ENCODE results near the gene FNDC3B.

The FNDC3B gene

DNA sequence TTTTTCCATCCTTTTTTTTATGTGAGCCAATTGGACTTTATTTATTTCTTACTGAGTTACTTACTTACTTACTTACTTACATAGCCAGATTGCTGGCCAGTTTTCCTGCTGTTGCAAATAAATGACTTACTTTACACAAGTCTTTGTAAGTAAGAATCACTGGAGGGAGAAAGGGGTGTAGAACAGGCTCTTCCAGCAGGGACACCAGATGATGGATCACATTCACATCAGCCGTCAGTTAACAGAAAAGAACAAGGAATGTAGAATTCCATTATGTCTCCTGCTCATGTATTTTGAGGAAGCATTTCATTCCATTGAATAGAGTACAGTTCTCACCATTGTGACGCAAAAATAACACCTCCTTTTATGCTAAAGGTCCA lies 188.6 kb downstream of the FNDC3B start:
- Histone ChIP-seq H3K9me3 (ENCODE audit: control insufficient read depth in 1 of 2, low read length in 2 of 2) (no peaks in the 10 kb centered on the region), H3K9ac (ENCODE audit: low read depth in 1 of 2, low read length in 2 of 2) (no peak overlapping the region), H3K4me1 (ENCODE audit: control insufficient read depth in 1 of 2, insufficient read depth in 2 of 2, low read length in 2 of 2) (peaks cover 0 to 12% of the 10 kb centered on the region in 2 donors), H3K36me3 (ENCODE audit: control insufficient read depth in 1 of 2, insufficient read depth in 2 of 2, low read length in 2 of 2) (peaks cover 4 to 7% of the 10 kb centered on the region in 2 donors), H3K4me3 (ENCODE audit: low read depth in 1 of 2, low read length in 2 of 2) (no peak overlapping the region), H3K27ac (ENCODE audit: low read depth, low read length) (no peak overlapping the region), H3K27me3 (ENCODE audit: control insufficient read depth in 1 of 2, insufficient read depth in 2 of 2, low read length in 2 of 2) (no peaks in the 10 kb centered on the region)

DNA sequence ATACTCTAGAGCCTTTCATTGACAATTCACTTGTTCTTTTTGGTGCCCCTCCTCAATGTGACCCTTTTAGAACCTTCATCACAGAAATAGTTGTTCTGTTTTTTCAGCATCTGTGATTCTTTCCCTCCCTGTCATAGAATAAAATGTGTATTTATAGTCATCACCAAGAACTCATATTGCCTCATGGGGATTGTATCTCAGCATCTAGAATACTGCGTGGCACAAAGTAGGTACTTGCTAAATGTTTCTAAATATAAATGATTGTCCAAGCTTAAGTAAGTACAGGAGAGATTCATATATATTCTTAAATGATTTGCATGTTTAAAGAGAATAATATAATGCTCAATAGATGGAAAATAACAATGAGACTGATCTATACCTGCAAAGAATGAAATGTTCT lies 190.1 kb downstream of the FNDC3B start:
- no peak overlapping the region for H3K4me3 ChIP-seq (ENCODE audit: low read depth in 1 of 2, low read length in 2 of 2)
- H3K9ac ChIP-seq (ENCODE audit: low read depth in 1 of 2, low read length in 2 of 2): no peak overlapping the region
- H3K36me3 ChIP-seq (ENCODE audit: control insufficient read depth in 1 of 2, insufficient read depth in 2 of 2, low read length in 2 of 2): peaks cover 4 to 7% of the 10 kb centered on the region in 2 donors
- H3K9me3 ChIP-seq (ENCODE audit: control insufficient read depth in 1 of 2, low read length in 2 of 2): no peaks in the 10 kb centered on the region
- H3K27me3 ChIP-seq (ENCODE audit: control insufficient read depth in 1 of 2, insufficient read depth in 2 of 2, low read length in 2 of 2): no peaks in the 10 kb centered on the region
- peaks cover 0 to 10% of the 10 kb centered on the region in 2 donors for H3K4me1 ChIP-seq (ENCODE audit: control insufficient read depth in 1 of 2, insufficient read depth in 2 of 2, low read length in 2 of 2)
- H3K27ac ChIP-seq (ENCODE audit: low read depth, low read length): no peak overlapping the region

DNA sequence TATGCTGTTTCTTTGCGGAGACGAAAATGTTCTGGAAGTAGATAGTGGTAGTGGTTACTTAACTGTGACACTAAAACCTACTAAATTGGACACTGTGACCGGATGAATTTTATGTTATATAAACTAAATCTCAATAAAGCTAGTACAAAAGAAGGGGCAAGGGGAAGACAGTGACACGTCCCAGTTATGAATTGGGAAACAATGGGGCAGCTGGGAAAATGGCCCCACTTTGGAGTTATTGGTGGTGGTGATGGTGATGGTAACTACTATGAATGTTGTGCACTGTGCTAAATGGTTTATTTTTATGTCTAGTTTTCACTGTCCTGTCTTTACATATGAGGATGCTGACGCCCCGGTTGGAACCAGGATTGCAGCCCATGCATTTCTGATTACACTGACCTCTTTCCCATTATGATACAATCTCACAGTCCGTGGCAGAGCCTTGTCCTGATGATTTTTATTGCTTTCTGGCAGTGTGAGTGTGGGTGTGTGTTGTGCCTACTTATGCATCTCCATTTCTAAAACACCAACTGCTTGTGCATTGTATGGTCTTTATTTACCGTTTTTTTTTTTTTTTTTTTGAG lies 192.0 kb downstream of the FNDC3B start:
- H3K27ac ChIP-seq (ENCODE audit: low read depth, low read length): no peak overlapping the region
- peaks cover 4 to 7% of the 10 kb centered on the region in 2 donors for H3K36me3 ChIP-seq (ENCODE audit: control insufficient read depth in 1 of 2, insufficient read depth in 2 of 2, low read length in 2 of 2)
- no peak overlapping the region for H3K4me3 ChIP-seq (ENCODE audit: low read depth in 1 of 2, low read length in 2 of 2)
- H3K9ac ChIP-seq (ENCODE audit: low read depth in 1 of 2, low read length in 2 of 2): no peak overlapping the region
- H3K27me3 ChIP-seq (ENCODE audit: control insufficient read depth in 1 of 2, insufficient read depth in 2 of 2, low read length in 2 of 2): no peaks in the 10 kb centered on the region
- H3K9me3 ChIP-seq (ENCODE audit: control insufficient read depth in 1 of 2, low read length in 2 of 2): no peaks in the 10 kb centered on the region
- H3K4me1 ChIP-seq (ENCODE audit: control insufficient read depth in 1 of 2, insufficient read depth in 2 of 2, low read length in 2 of 2): no peaks in the 10 kb centered on the region

DNA sequence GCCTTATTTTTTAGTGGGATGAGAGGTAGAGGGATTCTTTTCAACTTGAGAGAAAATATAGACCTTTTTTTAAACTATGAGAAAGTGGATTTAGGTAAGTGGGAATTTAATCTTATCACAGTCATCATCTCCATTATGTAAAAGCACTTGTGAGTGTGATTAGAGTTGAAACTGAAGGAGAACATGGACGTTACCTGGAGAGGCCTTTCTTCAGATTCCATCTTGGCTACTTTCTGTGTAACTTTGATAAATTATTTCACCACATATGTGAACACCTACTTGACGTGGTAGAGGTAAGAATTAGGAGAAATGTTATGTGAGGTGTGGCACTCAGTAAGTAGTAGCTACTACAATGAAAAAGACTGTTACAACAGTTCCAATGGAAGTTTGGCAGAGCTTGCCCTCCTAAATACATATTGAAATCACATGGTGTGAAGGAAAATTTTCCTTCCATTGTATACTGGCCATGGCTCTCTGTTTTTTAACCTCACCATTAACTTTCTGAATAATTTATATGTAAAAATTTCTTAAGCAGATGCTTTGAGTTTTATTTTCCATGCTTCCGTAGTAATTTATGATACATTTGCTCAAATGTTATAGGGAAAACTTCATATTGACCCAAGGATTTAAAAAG lies 193.3 kb downstream of the FNDC3B start:
- H3K27me3 ChIP-seq (ENCODE audit: control insufficient read depth in 1 of 2, insufficient read depth in 2 of 2, low read length in 2 of 2): no peaks in the 10 kb centered on the region
- no peaks in the 10 kb centered on the region for H3K36me3 ChIP-seq (ENCODE audit: control insufficient read depth in 1 of 2, insufficient read depth in 2 of 2, low read length in 2 of 2)
- no peaks in the 10 kb centered on the region for H3K4me1 ChIP-seq (ENCODE audit: control insufficient read depth in 1 of 2, insufficient read depth in 2 of 2, low read length in 2 of 2)
- no peak overlapping the region for H3K27ac ChIP-seq (ENCODE audit: low read depth, low read length)
- no peaks in the 10 kb centered on the region for H3K9me3 ChIP-seq (ENCODE audit: control insufficient read depth in 1 of 2, low read length in 2 of 2)
- no peak overlapping the region for H3K4me3 ChIP-seq (ENCODE audit: low read depth in 1 of 2, low read length in 2 of 2)
- no peak overlapping the region for H3K9ac ChIP-seq (ENCODE audit: low read depth in 1 of 2, low read length in 2 of 2)

DNA sequence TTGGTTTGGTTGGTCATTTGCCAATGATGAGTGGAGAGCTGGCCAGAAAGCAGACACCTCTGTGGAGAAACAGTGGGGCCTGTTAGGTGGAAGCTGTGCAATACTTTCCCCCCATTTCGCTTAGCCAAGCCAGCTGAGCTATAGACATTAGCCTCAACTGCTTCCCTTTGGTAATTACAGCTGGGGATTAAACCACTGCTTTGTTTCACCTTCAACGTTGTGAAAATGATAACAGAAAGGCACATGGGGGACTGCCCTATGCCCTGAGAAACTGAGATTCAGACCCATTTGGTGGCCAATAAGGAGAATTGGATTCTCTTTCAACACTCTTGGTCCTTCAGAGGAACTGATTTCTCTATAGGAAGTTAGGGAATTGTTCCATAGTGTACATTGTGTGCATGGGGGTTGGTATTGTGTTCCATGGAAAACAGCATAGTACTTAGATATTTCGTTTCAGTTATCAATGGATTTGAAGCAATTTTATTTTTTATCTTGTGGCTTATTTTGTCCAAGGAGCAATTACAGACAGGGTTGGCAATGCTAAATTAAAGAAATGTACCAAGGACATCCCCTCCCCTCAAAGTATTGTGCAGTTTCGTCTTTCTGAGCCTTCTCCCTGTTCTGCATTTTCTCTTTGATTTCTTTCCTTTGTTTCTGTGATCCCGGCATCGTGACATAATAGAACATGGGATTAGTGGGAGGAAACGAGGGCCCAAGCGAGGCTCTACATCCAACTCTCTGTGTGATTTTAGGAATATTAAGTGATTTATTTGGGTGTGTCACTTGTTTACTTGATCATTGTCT lies 194.3 kb downstream of the FNDC3B start:
- no peak overlapping the region for H3K27ac ChIP-seq (ENCODE audit: low read depth, low read length)
- H3K4me3 ChIP-seq (ENCODE audit: low read depth in 1 of 2, low read length in 2 of 2): no peak overlapping the region

DNA sequence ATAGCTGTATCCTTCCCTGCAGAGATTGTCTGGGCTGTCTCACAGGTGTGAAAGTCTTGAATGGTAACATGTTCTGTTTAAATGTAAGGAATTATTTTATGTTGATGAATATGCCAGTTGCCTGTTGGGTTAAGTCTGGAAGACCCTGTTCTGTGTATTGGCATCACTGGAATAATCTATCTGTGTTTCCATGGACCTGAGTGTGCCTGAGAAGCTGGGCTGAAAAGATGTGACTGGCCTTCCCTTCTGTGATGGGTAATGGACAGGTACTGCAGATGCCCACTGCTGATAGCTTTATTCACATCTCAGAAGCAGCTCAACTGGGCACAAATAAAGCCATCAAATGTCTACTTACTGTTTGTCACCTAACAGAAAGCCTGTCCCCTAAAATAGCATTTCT lies 196.3 kb downstream of the FNDC3B start:
- no peaks in the 10 kb centered on the region for H3K27me3 ChIP-seq (ENCODE audit: control insufficient read depth in 1 of 2, insufficient read depth in 2 of 2, low read length in 2 of 2)
- no peak overlapping the region for H3K27ac ChIP-seq (ENCODE audit: low read depth, low read length)
- no peaks in the 10 kb centered on the region for H3K4me1 ChIP-seq (ENCODE audit: control insufficient read depth in 1 of 2, insufficient read depth in 2 of 2, low read length in 2 of 2)
- no peaks in the 10 kb centered on the region for H3K9me3 ChIP-seq (ENCODE audit: control insufficient read depth in 1 of 2, low read length in 2 of 2)
- peaks cover 2 to 3% of the 10 kb centered on the region in 2 donors for H3K36me3 ChIP-seq (ENCODE audit: control insufficient read depth in 1 of 2, insufficient read depth in 2 of 2, low read length in 2 of 2)
- H3K9ac ChIP-seq (ENCODE audit: low read depth in 1 of 2, low read length in 2 of 2): no peak overlapping the region
- H3K4me3 ChIP-seq (ENCODE audit: low read depth in 1 of 2, low read length in 2 of 2): no peak overlapping the region

More for the DNA sequence above, 194.3 kb downstream of the FNDC3B start:
- Histone ChIP-seq H3K27me3 (ENCODE audit: control insufficient read depth in 1 of 2, insufficient read depth in 2 of 2, low read length in 2 of 2) (no peaks in the 10 kb centered on the region), H3K36me3 (ENCODE audit: control insufficient read depth in 1 of 2, insufficient read depth in 2 of 2, low read length in 2 of 2) (no peaks in the 10 kb centered on the region), H3K4me1 (ENCODE audit: control insufficient read depth in 1 of 2, insufficient read depth in 2 of 2, low read length in 2 of 2) (no peaks in the 10 kb centered on the region), H3K9ac (ENCODE audit: low read depth in 1 of 2, low read length in 2 of 2) (no peak overlapping the region), H3K9me3 (ENCODE audit: control insufficient read depth in 1 of 2, low read length in 2 of 2) (no peaks in the 10 kb centered on the region)

DNA sequence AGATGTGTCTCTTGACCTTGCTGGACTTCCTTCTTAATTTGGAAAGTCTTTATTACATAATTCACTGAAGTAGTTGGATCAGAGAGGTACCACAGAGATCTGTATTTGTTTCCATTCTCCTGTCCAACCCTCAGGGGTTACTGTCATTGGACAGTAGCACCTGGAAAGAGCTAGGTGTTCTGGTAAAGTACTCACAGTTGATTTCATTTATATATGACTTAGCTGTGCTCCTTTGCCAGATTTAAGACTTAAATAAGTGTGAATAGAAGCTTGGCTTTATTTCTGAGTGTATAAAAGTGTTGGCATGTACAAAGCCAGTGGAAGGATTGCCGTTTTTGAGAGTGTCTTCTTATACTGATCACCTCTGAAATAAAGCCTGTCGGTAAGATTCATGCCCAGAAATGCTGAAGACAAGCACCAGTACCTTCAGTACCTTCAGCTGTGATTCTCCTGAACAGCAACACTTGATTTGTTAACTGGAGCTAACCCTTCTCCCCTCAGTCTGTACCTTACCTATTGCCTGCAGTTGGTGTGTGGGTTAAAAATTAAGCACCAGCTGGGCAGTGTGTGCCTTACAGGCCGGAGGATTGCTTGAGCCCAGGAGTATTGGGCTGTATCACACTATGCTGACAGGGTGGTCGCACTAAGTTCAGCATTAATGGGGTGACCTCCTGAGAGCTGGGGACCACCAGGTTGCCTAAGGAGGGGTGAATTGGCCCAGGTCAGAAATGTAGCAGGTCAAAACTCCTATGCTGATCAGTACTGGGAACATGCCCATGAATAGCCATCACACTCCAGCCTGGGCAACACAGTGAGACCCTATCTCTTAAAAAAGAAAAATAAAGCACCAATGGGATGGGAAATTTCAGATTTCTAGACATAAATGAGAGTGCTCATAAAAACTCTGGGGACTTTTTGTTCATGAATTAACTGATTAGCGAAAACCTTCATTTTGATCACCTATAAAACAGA lies 197.7 kb downstream of the FNDC3B start:
- Histone ChIP-seq H3K36me3 (ENCODE audit: control insufficient read depth in 1 of 2, insufficient read depth in 2 of 2, low read length in 2 of 2) (peaks cover 3 to 4% of the 10 kb centered on the region in 2 donors), H3K27me3 (ENCODE audit: control insufficient read depth in 1 of 2, insufficient read depth in 2 of 2, low read length in 2 of 2) (no peaks in the 10 kb centered on the region), H3K9ac (ENCODE audit: low read depth in 1 of 2, low read length in 2 of 2) (no peak overlapping the region), H3K27ac (ENCODE audit: low read depth, low read length) (no peak overlapping the region), H3K9me3 (ENCODE audit: control insufficient read depth in 1 of 2, low read length in 2 of 2) (peaks cover under 1 to 2% of the 10 kb centered on the region in 2 donors), H3K4me1 (ENCODE audit: control insufficient read depth in 1 of 2, insufficient read depth in 2 of 2, low read length in 2 of 2) (no peaks in the 10 kb centered on the region), H3K4me3 (ENCODE audit: low read depth in 1 of 2, low read length in 2 of 2) (no peak overlapping the region)

DNA sequence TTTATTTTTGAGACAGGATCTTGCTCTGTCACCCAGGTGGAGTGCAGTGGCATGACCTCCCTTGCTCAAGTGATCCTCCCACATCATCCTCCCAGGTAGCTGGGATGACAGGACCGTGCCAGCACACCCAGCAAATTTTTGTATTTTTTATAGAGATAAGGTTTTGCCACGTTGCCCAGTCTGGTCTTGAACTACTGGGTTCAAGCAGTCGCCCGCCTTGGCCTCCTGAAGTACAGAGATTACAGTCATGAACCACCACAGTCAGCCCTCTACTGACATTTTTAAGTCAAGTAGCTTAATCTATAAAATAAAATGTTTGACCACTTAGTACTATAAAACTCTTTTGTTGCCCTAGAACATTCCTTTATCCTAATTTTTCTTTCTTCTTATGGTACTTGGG lies 198.8 kb downstream of the FNDC3B start:
- H3K4me3 ChIP-seq (ENCODE audit: low read depth in 1 of 2, low read length in 2 of 2): no peak overlapping the region
- H3K27me3 ChIP-seq (ENCODE audit: control insufficient read depth in 1 of 2, insufficient read depth in 2 of 2, low read length in 2 of 2): no peaks in the 10 kb centered on the region
- H3K9me3 ChIP-seq (ENCODE audit: control insufficient read depth in 1 of 2, low read length in 2 of 2): peaks cover 6 to 8% of the 10 kb centered on the region in 2 donors
- H3K4me1 ChIP-seq (ENCODE audit: control insufficient read depth in 1 of 2, insufficient read depth in 2 of 2, low read length in 2 of 2): no peaks in the 10 kb centered on the region
- no peak overlapping the region for H3K9ac ChIP-seq (ENCODE audit: low read depth in 1 of 2, low read length in 2 of 2)
- H3K36me3 ChIP-seq (ENCODE audit: control insufficient read depth in 1 of 2, insufficient read depth in 2 of 2, low read length in 2 of 2): peaks cover 4 to 7% of the 10 kb centered on the region in 2 donors
- H3K27ac ChIP-seq (ENCODE audit: low read depth, low read length): no peak overlapping the region

DNA sequence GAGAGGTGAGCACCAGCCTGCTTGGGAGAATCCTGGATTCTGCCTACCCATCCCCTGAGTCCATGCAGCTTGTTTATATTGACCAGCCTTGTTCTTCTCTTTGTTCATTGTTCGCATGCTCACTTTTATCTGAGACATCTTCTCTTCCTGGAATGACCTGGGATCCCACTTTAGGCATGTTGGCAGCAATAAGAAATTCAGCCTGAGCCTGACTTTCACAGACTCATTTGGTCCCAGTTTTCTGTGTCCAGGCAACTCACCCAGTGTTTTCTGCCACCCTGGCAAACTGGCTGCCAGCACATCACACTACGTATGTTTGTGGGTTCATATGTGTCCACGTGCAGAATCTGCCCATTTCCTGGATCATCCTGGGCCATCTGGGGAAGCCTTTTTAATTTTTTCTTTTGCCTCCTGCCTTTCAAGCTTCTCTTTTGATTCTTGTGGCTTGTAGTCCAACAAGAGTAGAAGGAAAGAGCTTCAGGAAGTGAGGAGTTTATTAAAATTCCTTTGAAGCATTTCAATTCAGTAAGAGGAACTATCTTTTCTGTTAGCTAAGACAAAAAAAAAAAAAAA lies 199.9 kb downstream of the FNDC3B start:
- Histone ChIP-seq H3K27ac (ENCODE audit: low read depth, low read length) (no peak overlapping the region), H3K9ac (ENCODE audit: low read depth in 1 of 2, low read length in 2 of 2) (no peak overlapping the region), H3K9me3 (ENCODE audit: control insufficient read depth in 1 of 2, low read length in 2 of 2) (peaks cover 6 to 8% of the 10 kb centered on the region in 2 donors), H3K4me3 (ENCODE audit: low read depth in 1 of 2, low read length in 2 of 2) (no peak overlapping the region), H3K4me1 (ENCODE audit: control insufficient read depth in 1 of 2, insufficient read depth in 2 of 2, low read length in 2 of 2) (no peaks in the 10 kb centered on the region), H3K36me3 (ENCODE audit: control insufficient read depth in 1 of 2, insufficient read depth in 2 of 2, low read length in 2 of 2) (peaks cover 4 to 7% of the 10 kb centered on the region in 2 donors), H3K27me3 (ENCODE audit: control insufficient read depth in 1 of 2, insufficient read depth in 2 of 2, low read length in 2 of 2) (no peaks in the 10 kb centered on the region)

All from duodenal mucosa (tissue), 2 donors.